ENCODE measurements around the gene SCTR. TPM values are rescaled to one million over a fixed set of nuclear protein-coding genes. Genes with fewer than 3 reads are reported as not detected.

Gene SCTR
- total RNA-seq, 1 experiment from 2014 or later: not detected

DNA sequence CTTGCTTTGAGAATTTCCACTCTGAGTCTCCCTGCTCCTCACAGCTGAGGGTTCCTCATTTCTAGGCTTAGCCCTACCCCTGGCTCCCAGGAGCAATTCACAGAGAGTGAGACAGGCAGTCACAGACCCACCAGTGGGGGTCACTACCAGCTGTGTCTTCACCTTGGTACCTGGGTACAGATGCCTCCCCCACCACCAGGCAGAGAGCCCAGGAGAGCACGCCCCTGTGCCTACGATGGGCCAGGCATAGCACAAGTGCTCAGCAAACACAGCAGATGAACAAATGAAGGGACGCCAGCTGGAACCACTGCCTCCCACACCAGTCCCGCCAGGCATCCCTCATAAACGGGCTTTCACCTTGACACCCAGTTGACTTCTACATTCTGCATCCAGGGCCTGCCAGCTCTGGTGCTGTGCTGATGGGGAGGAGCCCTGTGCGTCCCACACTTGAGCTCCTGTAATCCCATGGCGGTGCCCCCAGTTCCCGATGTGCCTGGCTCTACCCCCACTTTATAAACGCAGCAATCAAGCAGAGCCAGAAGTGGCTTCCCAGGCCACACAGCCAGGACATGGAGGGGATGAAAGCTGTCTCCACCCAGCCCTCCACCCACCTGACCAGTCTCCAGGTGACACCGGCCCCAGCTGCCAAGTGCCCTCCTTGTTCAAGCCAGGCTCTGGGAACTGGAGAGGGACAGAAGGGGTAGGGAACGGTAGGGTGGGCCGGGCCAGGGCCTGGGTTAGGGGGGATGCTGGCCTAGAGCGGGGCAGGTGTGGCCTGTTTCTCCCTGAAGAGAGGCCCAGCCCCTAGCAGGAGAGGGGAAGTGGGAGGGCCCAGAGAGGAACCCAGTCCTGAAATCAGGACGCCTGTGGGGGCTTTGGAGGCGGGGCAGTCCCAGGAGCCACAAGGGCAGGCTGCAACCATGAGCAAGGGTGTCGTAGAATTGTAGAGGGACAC, 42.5 kb downstream of the SCTR start:
- BruUV-seq (replicated peaks): no TSS peak
- H3K27ac ChIP-seq (ENCODE audit: low read length): no peak overlapping the region

DNA sequence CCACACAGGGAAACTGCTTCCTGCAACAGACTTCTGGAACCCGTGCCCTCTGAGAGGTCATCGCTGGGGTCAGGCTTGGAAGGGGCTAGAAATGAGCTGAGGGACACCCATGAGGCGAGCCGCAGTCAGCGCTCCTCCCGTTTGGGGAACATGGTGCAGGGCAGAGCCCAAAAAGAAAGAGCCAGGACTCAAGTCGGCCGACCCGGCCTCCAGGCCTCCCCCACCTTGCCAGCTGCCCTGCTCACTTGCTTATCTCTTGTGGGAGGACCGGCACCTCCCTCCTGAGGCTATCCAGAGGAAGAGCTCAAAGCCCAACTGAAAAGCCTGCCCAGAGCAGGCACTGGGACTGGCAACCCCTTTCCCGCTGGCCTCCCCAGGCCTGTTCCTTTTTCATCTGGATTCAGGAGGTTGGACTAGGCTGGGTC, 43.6 kb downstream of the SCTR start:
- in situ Hi-C loops (cut with HindIII; ENCODE audit: low pct_unique_long_range_greater_than_20kb, low sequenced_read_pairs): no loop called here
- CTCF ChIA-PET: no interaction called here
- H3K9me3 ChIP-seq (ENCODE audit: control insufficient read depth, insufficient read depth, low read depth, low read length): no peaks in the 10 kb centered on the region
- no peak for DNase-seq (ENCODE audit: low read depth, low spot score)
- H3K4me3 ChIP-seq (ENCODE audit: low read depth in 2 of 2, low read length in 2 of 2): no peak overlapping the region
- no peak overlapping the region for H3K27ac ChIP-seq (ENCODE audit: low read length)
- POLR2A ChIA-PET: no interaction called here
- peaks cover 4% of the 10 kb centered on the region for H3K4me1 ChIP-seq (ENCODE audit: control insufficient read depth, insufficient read depth, low read length)
- BruUV-seq (replicated peaks): no TSS peak
- no peaks in the 10 kb centered on the region for H3K36me3 ChIP-seq (ENCODE audit: control insufficient read depth, insufficient read depth, low read length)
- no peak for ATAC-seq
- TF ChIP-seq, protein P1, sequence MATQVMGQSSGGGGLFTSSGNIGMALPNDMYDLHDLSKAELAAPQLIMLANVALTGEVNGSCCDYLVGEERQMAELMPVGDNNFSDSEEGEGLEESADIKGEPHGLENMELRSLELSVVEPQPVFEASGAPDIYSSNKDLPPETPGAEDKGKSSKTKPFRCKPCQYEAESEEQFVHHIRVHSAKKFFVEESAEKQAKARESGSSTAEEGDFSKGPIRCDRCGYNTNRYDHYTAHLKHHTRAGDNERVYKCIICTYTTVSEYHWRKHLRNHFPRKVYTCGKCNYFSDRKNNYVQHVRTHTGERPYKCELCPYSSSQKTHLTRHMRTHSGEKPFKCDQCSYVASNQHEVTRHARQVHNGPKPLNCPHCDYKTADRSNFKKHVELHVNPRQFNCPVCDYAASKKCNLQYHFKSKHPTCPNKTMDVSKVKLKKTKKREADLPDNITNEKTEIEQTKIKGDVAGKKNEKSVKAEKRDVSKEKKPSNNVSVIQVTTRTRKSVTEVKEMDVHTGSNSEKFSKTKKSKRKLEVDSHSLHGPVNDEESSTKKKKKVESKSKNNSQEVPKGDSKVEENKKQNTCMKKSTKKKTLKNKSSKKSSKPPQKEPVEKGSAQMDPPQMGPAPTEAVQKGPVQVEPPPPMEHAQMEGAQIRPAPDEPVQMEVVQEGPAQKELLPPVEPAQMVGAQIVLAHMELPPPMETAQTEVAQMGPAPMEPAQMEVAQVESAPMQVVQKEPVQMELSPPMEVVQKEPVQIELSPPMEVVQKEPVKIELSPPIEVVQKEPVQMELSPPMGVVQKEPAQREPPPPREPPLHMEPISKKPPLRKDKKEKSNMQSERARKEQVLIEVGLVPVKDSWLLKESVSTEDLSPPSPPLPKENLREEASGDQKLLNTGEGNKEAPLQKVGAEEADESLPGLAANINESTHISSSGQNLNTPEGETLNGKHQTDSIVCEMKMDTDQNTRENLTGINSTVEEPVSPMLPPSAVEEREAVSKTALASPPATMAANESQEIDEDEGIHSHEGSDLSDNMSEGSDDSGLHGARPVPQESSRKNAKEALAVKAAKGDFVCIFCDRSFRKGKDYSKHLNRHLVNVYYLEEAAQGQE (IDR thresholded peaks at IDR 0.05; ENCODE audit: insufficient read depth in 1 of 2, low read depth in 2 of 2, low read length in 1 of 2): no peak
- TF ChIP-seq SIN3A (IDR thresholded peaks at IDR 0.05; ENCODE audit: borderline replicate concordance, insufficient read depth, low read depth, low read length) (no peak), POLR2AphosphoS5 (IDR thresholded peaks at IDR 0.05; ENCODE audit: low read depth, low read length) (no peak), TCF7L2 (IDR thresholded peaks at IDR 0.05; ENCODE audit: low read depth, low read length) (no peak)
- TF ChIP-seq, protein P2, sequence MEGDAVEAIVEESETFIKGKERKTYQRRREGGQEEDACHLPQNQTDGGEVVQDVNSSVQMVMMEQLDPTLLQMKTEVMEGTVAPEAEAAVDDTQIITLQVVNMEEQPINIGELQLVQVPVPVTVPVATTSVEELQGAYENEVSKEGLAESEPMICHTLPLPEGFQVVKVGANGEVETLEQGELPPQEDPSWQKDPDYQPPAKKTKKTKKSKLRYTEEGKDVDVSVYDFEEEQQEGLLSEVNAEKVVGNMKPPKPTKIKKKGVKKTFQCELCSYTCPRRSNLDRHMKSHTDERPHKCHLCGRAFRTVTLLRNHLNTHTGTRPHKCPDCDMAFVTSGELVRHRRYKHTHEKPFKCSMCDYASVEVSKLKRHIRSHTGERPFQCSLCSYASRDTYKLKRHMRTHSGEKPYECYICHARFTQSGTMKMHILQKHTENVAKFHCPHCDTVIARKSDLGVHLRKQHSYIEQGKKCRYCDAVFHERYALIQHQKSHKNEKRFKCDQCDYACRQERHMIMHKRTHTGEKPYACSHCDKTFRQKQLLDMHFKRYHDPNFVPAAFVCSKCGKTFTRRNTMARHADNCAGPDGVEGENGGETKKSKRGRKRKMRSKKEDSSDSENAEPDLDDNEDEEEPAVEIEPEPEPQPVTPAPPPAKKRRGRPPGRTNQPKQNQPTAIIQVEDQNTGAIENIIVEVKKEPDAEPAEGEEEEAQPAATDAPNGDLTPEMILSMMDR (IDR thresholded peaks at IDR 0.05): no peak
- intact Hi-C loops (cut with micrococcal nuclease; ENCODE audit: unreplicated experiment): no loop called here
- H3K27me3 ChIP-seq (ENCODE audit: control insufficient read depth, insufficient read depth, low read length): no peaks in the 10 kb centered on the region

More for the DNA sequence above, 42.5 kb downstream of the SCTR start:
- Histone ChIP-seq H3K27me3 (ENCODE audit: control insufficient read depth, insufficient read depth, low read length) (no peaks in the 10 kb centered on the region), H3K4me1 (ENCODE audit: control insufficient read depth, insufficient read depth, low read length) (no peaks in the 10 kb centered on the region), H3K9me3 (ENCODE audit: control insufficient read depth, insufficient read depth, low read depth, low read length) (no peaks in the 10 kb centered on the region), H3K36me3 (ENCODE audit: control insufficient read depth, insufficient read depth, low read length) (no peaks in the 10 kb centered on the region), H3K4me3 (ENCODE audit: low read depth in 2 of 2, low read length in 2 of 2) (no peak overlapping the region)
- no peak for TF ChIP-seq TCF7L2 (IDR thresholded peaks at IDR 0.05; ENCODE audit: low read depth, low read length)
- TF ChIP-seq, protein P2 (IDR thresholded peaks at IDR 0.05): no peak
- TF ChIP-seq SIN3A (IDR thresholded peaks at IDR 0.05; ENCODE audit: borderline replicate concordance, insufficient read depth, low read depth, low read length): no peak
- TF ChIP-seq, protein P1 (IDR thresholded peaks at IDR 0.05; ENCODE audit: insufficient read depth in 1 of 2, low read depth in 2 of 2, low read length in 1 of 2): no peak
- no peak for TF ChIP-seq POLR2AphosphoS5 (IDR thresholded peaks at IDR 0.05; ENCODE audit: low read depth, low read length)
- in situ Hi-C loops (cut with HindIII; ENCODE audit: low pct_unique_long_range_greater_than_20kb, low sequenced_read_pairs): no loop called here
- POLR2A ChIA-PET: no interaction called here
- ATAC-seq: no peak
- CTCF ChIA-PET: no interaction called here
- intact Hi-C loops (cut with micrococcal nuclease; ENCODE audit: unreplicated experiment): no loop called here
- no peak for DNase-seq (ENCODE audit: low read depth, low spot score)

Measured in Panc1 (cell line).